Psoas muscle (tissue), 8 donors: ENCODE measurements around the gene GNMT. TPM values are rescaled to one million over a fixed set of nuclear protein-coding genes. Genes with fewer than 3 reads are reported as not detected.

Experiments used
- ATAC-seq, 4 donors: fragments of 200-7000 bp; cut with Tn5 transposase; one replicate each; pipeline ENCODE4 v1.9.1; 2020; ENCODE audit warnings: moderate library complexity in 3 of 4, mild to moderate bottlenecking in 2 of 4
- DNase-seq, 2 donors: peaks; one replicate each; pipeline ENCODE4 v3.0.0-alpha.2; 2020
- H3K27ac ChIP-seq: fragments of 200-600 bp; one replicate; pipeline ENCODE4 v1.8.0; 2022
- H3K27me3 ChIP-seq, 3 donors: fragments of 200-600 bp in 1 of 3; one replicate each; pipeline versions ENCODE4 v1.6.1 to v1.8.0; 2013 to 2022; ENCODE audit warnings: low read length in 2 of 3, mild to moderate bottlenecking in 2 of 3, moderate library complexity in 1 of 3; ENCODE audit not compliant: insufficient read depth in 3 of 3
- H3K36me3 ChIP-seq, 2 donors: fragments of 200-600 bp in 1 of 2; one replicate each; pipeline versions ENCODE4 v1.6.1 to v1.8.0; 2013 to 2022; ENCODE audit warnings: low read depth in 1 of 2, mild to moderate bottlenecking in 1 of 2, moderate library complexity in 1 of 2; ENCODE audit not compliant: insufficient read depth in 1 of 2
- H3K4me1 ChIP-seq: fragments of 200-600 bp; one replicate; pipeline ENCODE4 v1.8.0; 2022
- H3K4me3 ChIP-seq: fragments of 200-600 bp; one replicate; pipeline ENCODE4 v1.8.0; 2022; ENCODE audit warnings: mild to moderate bottlenecking
- H3K9me3 ChIP-seq: fragments of 200-600 bp; one replicate; pipeline ENCODE4 v1.8.0; 2022
- CTCF ChIP-seq: fragments of 200-600 bp; IDR thresholded peaks from one replicate; pipeline ENCODE4 v1.8.0; 2022; ENCODE audit warnings: antibody characterized with exemption
- WGBS, 3 donors: extraction: QIAGEN DNeasy Blood & Tissue Kit; methylation state at CpG; one replicate each; pipeline versions ENCODE4 v1.1.6 to v1.1.7; 2013; 5-methylcytosine and 5-hydroxymethylcytosine counted together
- intact Hi-C, 2 donors: fragments of 100-400 bp; cut with DNase I; formaldehyde crosslinking; loops; one replicate each; pipeline versions ENCODE4 v1.11.0 to v1.14.2; 2022
- polyA plus RNA-seq, 3 donors: library from polyadenylated mRNA; stranded (reverse); fragments of 200-250 nt; gene quantifications; one replicate each; pipeline ENCODE4 v1.2.3, GENCODE V29; 2013
- total RNA-seq, 4 donors: library from RNA; stranded (reverse); fragmentation: NEBNext Ultra II Directional in 2 of 4; extraction: Animal tissue kit (Norgen Biotek cat#: 25700) in 2 of 4; gene quantifications; one replicate each; pipeline versions ENCODE4 v1.2.1 to v1.2.4, GENCODE V29; 2021 to 2023
- donor health status: healthy with polysubstance abuse.
- donor health status: DM: no; HTN: no; CAD: no; lungs with moderate emphysema.
- donor health status: Bipolar disorder and iron deficiency.
- donor health status: healthy.
- donor health status: DM: yes; HTN: yes; CAD: no.
- donor health status: DM: no; HTN: no; CAD: no.
- donor health status: DM: no; HTN: no; CAD: no.
- donor health status: DM: yes; HTN: yes; CAD: no.

The GNMT gene
- total and polyA plus RNA-seq, 7 donors = 0.09 to 0.74 (median 0.27) TPM; not detected in 1

GRCh38 chr6:42961020-42961470 is 491 bp downstream of the GNMT start:
- intact Hi-C loops = no loop called here
- no peak for TF ChIP-seq CTCF
- DNase-seq (no peak), ATAC-seq (peak; percentile 22 to 37 (median 34))
- H3K27ac ChIP-seq = no peak overlapping the region
- 13 to 20% (median 17%) methylated on average over 15 of the region's 15 CpGs for WGBS, 3 donors
- peak overlapping the region; percentile 72 for H3K4me3 ChIP-seq
- peaks cover 2 to 38% of the 10 kb centered on the region in 2 donors for H3K36me3 ChIP-seq
- H3K9me3 ChIP-seq = no peaks in the 10 kb centered on the region
- no peaks in the 10 kb centered on the region for H3K27me3 ChIP-seq
- H3K4me1 ChIP-seq = peaks cover 16% of the 10 kb centered on the region

GRCh38 chr6:42962096-42962495 is 1.5 kb downstream of the GNMT start:
- DNase-seq (no peak), ATAC-seq (no peak)
- Histone ChIP-seq H3K9me3 (no peaks in the 10 kb centered on the region), H3K36me3 (peaks cover 2 to 49% of the 10 kb centered on the region in 2 donors), H3K4me3 (no peak overlapping the region), H3K27ac (no peak overlapping the region), H3K27me3 (no peaks in the 10 kb centered on the region), H3K4me1 (peaks cover 16% of the 10 kb centered on the region)
- 90 to 93% (median 91%) methylated on average over 12 of the region's 12 CpGs for WGBS, 3 donors
- no peak for TF ChIP-seq CTCF
- intact Hi-C loops = no loop called here

- Histone ChIP-seq H3K27ac (no peak overlapping the region), H3K9me3 (no peaks in the 10 kb centered on the region), H3K4me1 (peaks cover 16% of the 10 kb centered on the region), H3K4me3 (no peak overlapping the region), H3K36me3 (peaks cover 2 to 54% of the 10 kb centered on the region in 2 donors), H3K27me3 (no peaks in the 10 kb centered on the region)
- no peak for DNase-seq
- no peak for TF ChIP-seq CTCF
- intact Hi-C loops = no loop called here
- ATAC-seq = no peak
- 89 to 90% (median 89%) methylated on average over 13 of the region's 13 CpGs for WGBS, 3 donors
Observed at GRCh38 chr6:42962502-42963178, 2.1 kb downstream of the GNMT start.

GRCh38 chr6:42963179-42963854 is 2.8 kb downstream of the GNMT start:
- Histone ChIP-seq H3K27ac (no peak overlapping the region), H3K9me3 (no peaks in the 10 kb centered on the region), H3K4me1 (peaks cover 16% of the 10 kb centered on the region), H3K27me3 (no peaks in the 10 kb centered on the region), H3K36me3 (peaks cover 2 to 61% of the 10 kb centered on the region in 2 donors), H3K4me3 (no peak overlapping the region)
- intact Hi-C loops = no loop called here
- WGBS, 3 donors = 82 to 84% (median 83%) methylated on average over 12 of the region's 12 CpGs
- DNase-seq (no peak), ATAC-seq (no peak)
- no peak for TF ChIP-seq CTCF
